NB4 (cell line): ENCODE results near the gene GRIK1.

Source experiments
- DNase-seq: peaks from one replicate; pipeline ENCODE4 v3.0.0; 2010; ENCODE audit warnings: low read depth
- H3K4me3 ChIP-seq: one replicate; pipeline ENCODE4 v1.5.1; 2011; ENCODE audit warnings: mild to moderate bottlenecking, low read depth, low read length, moderate library complexity
- MAX ChIP-seq: IDR thresholded peaks from 2 replicates; pipeline ENCODE4 v1.6.1; 2011; ENCODE audit warnings: low read depth, low read length
- MYC ChIP-seq: IDR thresholded peaks from 2 replicates; pipeline ENCODE4 v1.6.1; 2011; ENCODE audit warnings: low read depth, low read length
- POLR2A ChIP-seq: IDR thresholded peaks from 2 replicates; pipeline ENCODE4 v1.6.1; 2011; ENCODE audit warnings: mild to moderate bottlenecking; ENCODE audit not compliant: insufficient read length; ENCODE audit errors: extremely low read depth
- TF ChIP-seq, protein P1 (sequence below): IDR thresholded peaks from one replicate; pipeline ENCODE4 v1.5.1; 2012; ENCODE audit warnings: low read depth, low read length

Gene GRIK1

GRCh38 chr21:29885491-29885890 is 54.3 kb downstream of the GRIK1 start:
- TF ChIP-seq, protein P1, sequence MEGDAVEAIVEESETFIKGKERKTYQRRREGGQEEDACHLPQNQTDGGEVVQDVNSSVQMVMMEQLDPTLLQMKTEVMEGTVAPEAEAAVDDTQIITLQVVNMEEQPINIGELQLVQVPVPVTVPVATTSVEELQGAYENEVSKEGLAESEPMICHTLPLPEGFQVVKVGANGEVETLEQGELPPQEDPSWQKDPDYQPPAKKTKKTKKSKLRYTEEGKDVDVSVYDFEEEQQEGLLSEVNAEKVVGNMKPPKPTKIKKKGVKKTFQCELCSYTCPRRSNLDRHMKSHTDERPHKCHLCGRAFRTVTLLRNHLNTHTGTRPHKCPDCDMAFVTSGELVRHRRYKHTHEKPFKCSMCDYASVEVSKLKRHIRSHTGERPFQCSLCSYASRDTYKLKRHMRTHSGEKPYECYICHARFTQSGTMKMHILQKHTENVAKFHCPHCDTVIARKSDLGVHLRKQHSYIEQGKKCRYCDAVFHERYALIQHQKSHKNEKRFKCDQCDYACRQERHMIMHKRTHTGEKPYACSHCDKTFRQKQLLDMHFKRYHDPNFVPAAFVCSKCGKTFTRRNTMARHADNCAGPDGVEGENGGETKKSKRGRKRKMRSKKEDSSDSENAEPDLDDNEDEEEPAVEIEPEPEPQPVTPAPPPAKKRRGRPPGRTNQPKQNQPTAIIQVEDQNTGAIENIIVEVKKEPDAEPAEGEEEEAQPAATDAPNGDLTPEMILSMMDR = no peak
- TF ChIP-seq MAX = no peak
- TF ChIP-seq POLR2A = no peak
- TF ChIP-seq MYC = no peak
- no peak overlapping the region for H3K4me3 ChIP-seq
- DNase-seq = no peak

DNA sequence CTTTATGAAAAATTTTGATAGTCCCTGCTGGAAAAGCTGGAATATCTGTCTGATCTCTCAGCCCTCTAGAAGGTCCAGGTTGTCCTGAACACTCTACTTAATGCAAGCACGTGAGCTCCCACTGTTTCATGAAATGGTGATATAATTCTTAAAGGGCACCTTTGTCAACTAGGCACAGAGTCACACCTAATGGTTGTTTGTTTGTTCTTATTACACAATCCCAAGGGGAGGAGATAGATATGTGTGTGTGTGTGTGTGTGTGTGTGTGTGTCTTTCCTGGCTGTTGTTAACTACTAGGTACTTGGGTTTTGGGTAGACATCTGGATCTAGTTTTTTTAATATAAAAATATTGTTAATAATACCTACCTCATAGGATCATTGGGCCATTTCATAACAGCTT is 63.9 kb downstream of the GRIK1 start:
- no peak for DNase-seq
- H3K4me3 ChIP-seq = no peak overlapping the region
- TF ChIP-seq MYC (no peak), MAX (no peak), POLR2A (no peak)
- TF ChIP-seq, protein P1 = no peak

GRCh38 chr21:29875036-29875716 is 64.6 kb downstream of the GRIK1 start:
- TF ChIP-seq POLR2A (no peak), MYC (no peak), MAX (no peak)
- TF ChIP-seq, protein P1 = no peak
- H3K4me3 ChIP-seq = no peak overlapping the region
- no peak for DNase-seq

DNA sequence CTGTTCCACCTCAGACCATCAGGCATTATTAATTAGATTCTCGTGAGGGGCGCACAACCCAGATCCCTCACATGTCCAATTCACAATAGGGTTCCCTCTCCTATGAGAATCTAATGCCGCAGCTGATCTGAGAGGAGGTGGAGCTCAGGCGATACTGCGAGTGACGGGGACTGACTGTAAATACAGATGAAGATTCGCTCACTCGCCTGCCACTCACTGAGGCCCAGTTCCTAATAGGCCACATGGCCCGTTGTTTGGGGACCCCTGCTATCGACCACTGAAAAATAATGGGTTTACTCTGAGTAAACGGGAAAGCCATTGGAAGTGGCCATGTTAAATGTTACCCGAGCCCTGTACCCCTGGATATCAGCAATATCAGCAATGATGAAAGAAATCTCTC is 65.9 kb downstream of the GRIK1 start:
- no peak for TF ChIP-seq POLR2A
- H3K4me3 ChIP-seq = no peak overlapping the region
- DNase-seq = no peak

GRCh38 chr21:29870814-29871213 is 69.0 kb downstream of the GRIK1 start:
- TF ChIP-seq POLR2A (no peak), MYC (no peak), MAX (no peak)
- TF ChIP-seq, protein P1 = no peak
- DNase-seq = no peak
- no peak overlapping the region for H3K4me3 ChIP-seq

DNA sequence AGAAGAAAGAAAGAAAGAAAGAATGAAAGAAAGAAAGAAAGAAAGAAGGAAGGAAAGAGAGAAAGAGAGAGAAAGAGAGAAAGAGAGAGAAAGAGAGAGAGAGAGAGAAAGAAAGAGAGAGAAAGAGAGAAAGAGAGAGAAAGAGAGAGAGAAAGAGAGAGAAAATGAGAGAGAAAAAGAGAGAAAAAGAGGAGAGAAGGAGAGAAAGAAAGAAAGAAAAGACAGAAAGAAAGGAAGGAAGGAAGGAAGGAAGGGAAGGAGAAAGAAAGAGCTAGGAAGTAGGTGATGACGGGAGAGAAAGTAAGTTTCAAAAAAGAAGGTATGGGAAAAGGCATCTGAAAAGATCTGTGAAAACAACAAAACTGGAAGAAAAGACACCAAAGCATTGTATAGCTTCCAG is 72.0 kb downstream of the GRIK1 start:
- no peak overlapping the region for H3K4me3 ChIP-seq
- no peak for DNase-seq
- no peak for TF ChIP-seq POLR2A
- TF ChIP-seq, protein P1 = no peak
- TF ChIP-seq MYC = no peak
- TF ChIP-seq MAX = no peak
